H1 (cell line): Measurements from ENCODE around the gene FSD1. TPM values are rescaled to one million over a fixed set of nuclear protein-coding genes. Genes with fewer than 3 reads are reported as not detected.
A peak's percentile ranks its signal among the peaks of the same experiment; 100 is the strongest.

Experiments
- CTCF ChIA-PET: fragments of 300-600 bp; sonication (Branson Sonifier 250); formaldehyde crosslinking; loops from one replicate; lab custom pipeline; 2021; ENCODE audit not compliant: partially characterized antibody; lab: Charles Lee
- POLR2A ChIA-PET: fragments of 300-600 bp; sonication (Branson Sonifier 250); formaldehyde crosslinking; loops from one replicate; lab custom pipeline; 2021; ENCODE audit warnings: inconsistent platforms; ENCODE audit not compliant: partially characterized antibody; lab: Charles Lee
- DNase-seq, 2 experiments: peaks; one replicate each; pipeline versions ENCODE4 v3.0.0 to v3.0.0-alpha.2; 2010 to 2022; ENCODE audit warnings: low spot score in 2 of 2, low read depth in 1 of 2, mixed read lengths in 1 of 2
- FAIRE-seq: peaks from 2 replicates; lab custom pipeline; 2011; peaks lifted over from hg19 to GRCh38; lab: Jason Lieb, UNC
- H2AFZ ChIP-seq: 2 replicates; pipeline ENCODE4 v1.8.1; 2012; ENCODE audit warnings: low read length, inconsistent platforms
- H2AK5ac ChIP-seq: 2 replicates; pipeline ENCODE4 v1.6.1; 2013; ENCODE audit warnings: low read depth, low read length
- H2BK120ac ChIP-seq: replicated peaks from 2 replicates; pipeline ENCODE3; 2013; ENCODE audit warnings: low read depth, low read length, inconsistent platforms
- H2BK12ac ChIP-seq: 2 replicates; pipeline ENCODE4 v1.6.1; 2013; ENCODE audit warnings: low read depth, low read length
- H2BK15ac ChIP-seq: 2 replicates; pipeline ENCODE4 v1.6.1; 2013; ENCODE audit warnings: low read length
- H2BK20ac ChIP-seq: 2 replicates; pipeline ENCODE4 v1.6.1; 2013; ENCODE audit warnings: low read length
- H2BK5ac ChIP-seq: 2 replicates; pipeline ENCODE4 v1.6.1; 2013; ENCODE audit warnings: low read depth, low read length
- H3K14ac ChIP-seq: 2 replicates; pipeline ENCODE4 v1.6.1; 2013; ENCODE audit warnings: inconsistent platforms; ENCODE audit not compliant: insufficient read length
- H3K18ac ChIP-seq: 2 replicates; pipeline ENCODE4 v1.6.1; 2013; ENCODE audit warnings: low read length; ENCODE audit errors: extremely low read depth
- H3K23ac ChIP-seq: 2 replicates; pipeline ENCODE4 v1.6.1; 2013; ENCODE audit warnings: inconsistent platforms; ENCODE audit not compliant: insufficient read length
- H3K23me2 ChIP-seq: 2 replicates; pipeline ENCODE4 v1.6.1; 2013; ENCODE audit warnings: low read depth, low read length
- H3K27ac ChIP-seq: 2 replicates; pipeline ENCODE4 v1.6.1; 2011; ENCODE audit warnings: low read depth, low read length, inconsistent platforms
- H3K27me3 ChIP-seq, 4 experiments: replicated peaks in 1 of 4; 1 replicate in 1 of 4; 2 replicates in 3 of 4; pipeline versions ENCODE4 v1.6.1 to v1.8.1; 2011 to 2013; ENCODE audit warnings: low read length in 3 of 4, mild to moderate bottlenecking in 3 of 4, inconsistent platforms in 2 of 4, mixed read lengths in 2 of 4, moderate library complexity in 1 of 4; ENCODE audit not compliant: control insufficient read depth in 3 of 4, insufficient read depth in 3 of 4; ENCODE audit errors: extremely low read depth in 1 of 4
- H3K36me3 ChIP-seq, 4 experiments: 2 replicates each; pipeline versions ENCODE4 v1.6.1 to v1.8.1; 2011 to 2013; ENCODE audit warnings: mild to moderate bottlenecking in 4 of 4, low read length in 3 of 4, moderate library complexity in 2 of 4, control low read depth in 1 of 4, inconsistent platforms in 1 of 4; ENCODE audit not compliant: insufficient read depth in 4 of 4, control insufficient read depth in 2 of 4
- H3K4ac ChIP-seq: replicated peaks from 2 replicates; pipeline ENCODE3; 2013; ENCODE audit warnings: low read length, low read depth, mixed read lengths, inconsistent platforms; ENCODE audit not compliant: insufficient read length
- H3K4me1 ChIP-seq, 4 experiments: replicated peaks in 1 of 4; 1 replicate in 1 of 4; 2 replicates in 3 of 4; pipeline versions ENCODE4 v1.6.1 to v1.8.1; 2011 to 2013; ENCODE audit warnings: low read length in 3 of 4, inconsistent platforms in 2 of 4, mixed read lengths in 1 of 4; ENCODE audit not compliant: insufficient read depth in 4 of 4, control insufficient read depth in 3 of 4
- H3K4me2 ChIP-seq, 2 experiments: 2 replicates each; pipeline versions ENCODE4 v1.6.1 to v1.8.1; 2011 to 2013; ENCODE audit warnings: low read depth in 2 of 2, low read length in 2 of 2, control low read depth in 1 of 2, inconsistent platforms in 1 of 2, mild to moderate bottlenecking in 1 of 2; ENCODE audit not compliant: insufficient read depth in 1 of 2
- H3K4me3 ChIP-seq, 4 experiments: fragments of 200-600, 300-600 bp in 1 of 4; sonication (generic), shearing (Covaris generic), sonication (Bioruptor Twin) in 1 of 4; 2 replicates each; pipeline versions ENCODE4 v1.5.1 to v1.8.1; 2011 to 2016; ENCODE audit warnings: low read length in 4 of 4, low read depth in 3 of 4, control low read depth in 2 of 4, inconsistent platforms in 2 of 4, mild to moderate bottlenecking in 2 of 4, mixed read lengths in 1 of 4, moderate library complexity in 1 of 4; ENCODE audit not compliant: insufficient read depth in 2 of 4; ENCODE audit errors: extremely low read depth in 1 of 4
- H3K56ac ChIP-seq: replicated peaks from 2 replicates; pipeline ENCODE3; 2013; ENCODE audit warnings: low read depth, mild to moderate bottlenecking, mixed read lengths, low read length, inconsistent platforms; ENCODE audit not compliant: insufficient read length
- H3K79me1 ChIP-seq: 2 replicates; pipeline ENCODE4 v1.6.1; 2013; ENCODE audit warnings: low read depth, low read length, control low read depth
- H3K79me2 ChIP-seq, 2 experiments: 2 replicates each; pipeline versions ENCODE4 v1.6.1 to v1.8.1; 2012 to 2013; ENCODE audit warnings: low read length in 2 of 2, mild to moderate bottlenecking in 2 of 2, inconsistent platforms in 1 of 2; ENCODE audit not compliant: insufficient read depth in 2 of 2, control insufficient read depth in 1 of 2
- H3K9ac ChIP-seq, 4 experiments: replicated peaks in 1 of 4; 1 replicate in 1 of 4; 2 replicates in 3 of 4; pipeline versions ENCODE4 v1.6.1 to v1.8.1; 2011 to 2013; ENCODE audit warnings: low read depth in 3 of 4, low read length in 3 of 4, control low read depth in 2 of 4, mild to moderate bottlenecking in 2 of 4, moderate library complexity in 2 of 4, inconsistent platforms in 1 of 4; ENCODE audit errors: extremely low read depth in 1 of 4
- H3K9me3 ChIP-seq, 2 experiments: 2 replicates each; pipeline versions ENCODE4 v1.6.1 to v1.8.1; 2012 to 2013; ENCODE audit warnings: mild to moderate bottlenecking in 2 of 2, moderate library complexity in 2 of 2, control low read depth in 1 of 2, inconsistent platforms in 1 of 2, low read depth in 1 of 2, low read length in 1 of 2, mixed read lengths in 1 of 2; ENCODE audit not compliant: insufficient read depth in 2 of 2
- H4K20me1 ChIP-seq, 2 experiments: replicated peaks in 1 of 2; 2 replicates each; pipeline versions ENCODE3 to v1.8.1; 2011 to 2013; ENCODE audit warnings: inconsistent platforms in 2 of 2, low read length in 2 of 2, mild to moderate bottlenecking in 1 of 2; ENCODE audit not compliant: insufficient read depth in 2 of 2, control insufficient read depth in 1 of 2
- H4K5ac ChIP-seq: 2 replicates; pipeline ENCODE4 v1.6.1; 2013; ENCODE audit warnings: low read length, low read depth, mixed read lengths, inconsistent platforms; ENCODE audit not compliant: insufficient read length
- H4K8ac ChIP-seq: 2 replicates; pipeline ENCODE4 v1.8.0; 2013; ENCODE audit warnings: mild to moderate bottlenecking, moderate library complexity, low read length, inconsistent platforms; ENCODE audit not compliant: insufficient read depth; ENCODE audit errors: extremely low read depth
- H4K91ac ChIP-seq: replicated peaks from 2 replicates; pipeline ENCODE3; 2013; ENCODE audit warnings: low read length, mixed read lengths, inconsistent platforms; ENCODE audit not compliant: insufficient read length
- BCL11A ChIP-seq, 2 experiments: IDR thresholded peaks; one replicate each; pipeline ENCODE4 v1.6.1; 2011; ENCODE audit warnings: low read depth in 2 of 2, low read length in 2 of 2, mild to moderate bottlenecking in 2 of 2
- CBX5 ChIP-seq: fragments of 300-800, 300-1000 bp; sonication (generic); IDR thresholded peaks from 2 replicates; pipeline ENCODE4 v1.7.1; 2016; ENCODE audit warnings: antibody characterized with exemption, low read length, low read depth
- GTF2F1 ChIP-seq: IDR thresholded peaks from 2 replicates; pipeline ENCODE4 v1.6.1; 2012; ENCODE audit warnings: low read depth, low read length, improper control_type of control experiment, borderline replicate concordance
- HDAC2 ChIP-seq, 2 experiments: fragments of 300-600 bp in 1 of 2; sonication (generic) in 1 of 2; IDR thresholded peaks; 2 replicates each; pipeline ENCODE4 v1.6.1; 2011 to 2012; ENCODE audit warnings: low read depth in 2 of 2, low read length in 2 of 2, mild to moderate bottlenecking in 2 of 2, moderate library complexity in 2 of 2, borderline replicate concordance in 1 of 2, inconsistent platforms in 1 of 2
- HDAC6 ChIP-seq: IDR thresholded peaks from one replicate; pipeline ENCODE4 v1.7.1; 2012; ENCODE audit warnings: low read depth, mild to moderate bottlenecking, inconsistent platforms, low read length, moderate library complexity
- SRF ChIP-seq: IDR thresholded peaks from 2 replicates; pipeline ENCODE4 v1.6.1; 2011; ENCODE audit warnings: mild to moderate bottlenecking, low read depth, low read length, moderate library complexity
- TAF7 ChIP-seq: optimal IDR thresholded peaks from 2 replicates; pipeline ENCODE3; 2011; ENCODE audit warnings: low read depth, mild to moderate bottlenecking, inconsistent platforms, low read length, moderate library complexity, borderline replicate concordance
- TCF12 ChIP-seq: IDR thresholded peaks from 2 replicates; pipeline ENCODE4 v1.6.1; 2011; ENCODE audit warnings: low read depth, mild to moderate bottlenecking, low read length
- WGBS, 2 experiments: shearing (Covaris generic) in 1 of 2; methylation state at CpG; one replicate each; pipeline versions ENCODE4 v1.1.6 to v1.1.7; 2013 to 2015; ENCODE audit warnings: low lambda C conversion rate in 2 of 2, mixed read lengths in 2 of 2, inconsistent platforms in 1 of 2, low coverage in 1 of 2, missing lambda C conversion rate in 1 of 2; ENCODE audit not compliant: insufficient replicate concordance in 2 of 2, insufficient coverage in 1 of 2, insufficient read length in 1 of 2; ENCODE audit errors: extremely low coverage in 1 of 2, missing lambda C conversion rate in 1 of 2; 5-methylcytosine and 5-hydroxymethylcytosine counted together
- polyA plus RNA-seq, 7 experiments: library from polyadenylated mRNA; depleted of rRNA in 3 of 7; stranded (reverse) in 5 of 7; unstranded in 2 of 7; fragments of >200 nt in 5 of 7; fragments of 200-250 nt in 2 of 7; gene quantifications; 1 replicate in 5 of 7; 2 replicates in 1 of 7; 4 replicates in 1 of 7; pipeline versions ENCODE4 v1.2.1 to v1.2.3, GENCODE V29; 2011 to 2013; ENCODE audit warnings: missing spikeins in 2 of 7, mixed read lengths in 2 of 7
- total RNA-seq: library from RNA; stranded (reverse); fragmentation: NEBNext Ultra II Directional; extraction: Animal tissue kit (Norgen Biotek cat#: 25700); gene quantifications from 2 replicates; pipeline ENCODE4 v1.2.1, GENCODE V29; 2021
- TF ChIP-seq, protein P1 (sequence below): IDR thresholded peaks from 2 replicates; pipeline ENCODE4 v1.6.1; 2011; ENCODE audit warnings: low read length, improper control_type of control experiment

FSD1 gene
- total and polyA plus RNA-seq, 2 of the 8 experiments (the other 6 are each of a cell fraction or from before 2014, with no cell fraction given) = 58.8 to 181 TPM

DNA sequence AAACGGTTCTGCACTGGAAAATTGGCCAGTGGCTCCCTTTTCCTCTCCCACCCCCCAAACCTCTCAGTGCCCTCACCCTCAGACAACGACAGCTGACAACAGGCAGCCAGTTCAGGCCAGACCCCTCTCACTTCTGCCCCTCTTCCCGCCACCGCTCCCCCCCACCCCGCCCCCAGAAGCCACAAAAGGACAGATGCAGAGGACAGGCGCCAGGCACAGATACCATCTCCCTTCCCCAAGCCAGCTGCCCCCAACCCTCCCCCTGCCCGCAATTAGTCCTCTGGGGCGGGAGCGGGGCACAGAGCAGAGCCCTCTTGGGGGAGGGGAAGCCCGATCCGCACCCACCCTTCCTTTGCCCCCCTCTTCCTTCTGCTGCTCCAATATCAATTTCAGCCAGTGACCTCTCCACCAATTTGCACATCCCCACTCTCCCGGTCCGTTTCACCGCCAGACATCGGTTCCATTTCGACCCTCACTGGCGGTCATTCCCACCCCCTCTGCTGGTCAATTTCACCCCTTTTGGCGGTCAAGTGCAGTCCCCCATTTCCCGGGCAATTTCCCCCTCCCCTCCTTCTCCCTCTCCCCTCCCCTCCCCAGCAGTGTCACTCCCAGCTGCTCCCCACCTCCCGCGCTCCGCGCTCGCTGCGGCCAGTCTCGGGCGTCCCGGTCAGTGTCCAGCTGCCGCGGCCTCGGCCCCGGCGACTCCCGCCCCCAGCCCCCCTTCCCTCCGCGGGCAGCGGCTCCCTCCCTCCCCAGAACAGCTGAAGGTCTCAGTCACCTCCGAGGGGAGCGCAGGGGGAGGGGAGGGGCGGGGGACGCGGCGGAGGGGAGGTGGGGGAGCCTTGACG, 25.8 kb upstream of the FSD1 start, which contains the start of gene SHD:
TSS of gene SHD (plus strand) at position 848 of the 848 bp plus-strand sequence. CDS start 798 bp downstream, outside the sequence.
- ChIA-PET CTCF (interaction anchor here (0.7 to 14.6 kb wide), 10 partner anchors 10 to 178 kb away, joined by 3 to 311 read pairs (median 4); partner anchors contain the start of genes MPND and STAP2), POLR2A (interaction anchor here (0.6 to 4.0 kb wide), 11 partner anchors 8 to 732 kb away, joined by 3 to 19 read pairs (median 3); partner anchors contain the start of genes MPND and YJU2)
- H2AK5ac ChIP-seq = no peak within 1 kb of the TSS
- peak within 1 kb of the TSS; percentile 78 to 88 for H3K4me2 ChIP-seq
- H2BK120ac ChIP-seq = no peak within 1 kb of the TSS
- WGBS, 2 experiments = 2% methylated on average over 7 of the region's 44 CpGs; no CpG with 5 or more reads in 1 of the 2 experiments
- H4K20me1 ChIP-seq = peaks cover 0 to under 1% of the 10 kb centered on the region in 2 experiments
- no peak within 1 kb of the TSS for H2BK5ac ChIP-seq
- H3K79me1 ChIP-seq = no peaks in the 10 kb centered on the region
- no peaks in the 10 kb centered on the region for H3K9me3 ChIP-seq
- peak within 1 kb of the TSS; percentile 82; the same call in 1 of the 2 replicates for H2AFZ ChIP-seq
- peak within 1 kb of the TSS; percentile 61; the same call in 1 of the 2 replicates for H2BK15ac ChIP-seq
- H3K27ac ChIP-seq = no peak within 1 kb of the TSS
- FAIRE-seq = no peak
- H3K23ac ChIP-seq = no peak within 1 kb of the TSS
- peak within 1 kb of the TSS; percentile 49 to 88 (median 57) for H3K4me3 ChIP-seq
- H2BK20ac ChIP-seq = peak within 1 kb of the TSS; percentile 48; the same call in 1 of the 2 replicates
- DNase-seq = peak in 1 of 2 experiments; percentile 71
- no peak within 1 kb of the TSS for H3K14ac ChIP-seq
- H3K4me1 ChIP-seq = no peaks in the 10 kb centered on the region; a peak in 4 of 7 replicates
- no peak within 1 kb of the TSS for H4K5ac ChIP-seq
- no peaks in the 10 kb centered on the region for H3K36me3 ChIP-seq
- H2BK12ac ChIP-seq = 0 out of 2 replicates have a peak within 1 kb of the TSS, but pooled peaks have one; percentile 50
- H4K91ac ChIP-seq = no peak within 1 kb of the TSS
- no peak within 1 kb of the TSS for H3K56ac ChIP-seq
- peak within 1 kb of the TSS; percentile 86; the same call in 1 of the 2 replicates for H4K8ac ChIP-seq
- peaks cover 9 to 35% (median 29%) of the 10 kb centered on the region in 4 experiments for H3K27me3 ChIP-seq
- H3K23me2 ChIP-seq = peaks cover 9% of the 10 kb centered on the region; the same call in 1 of the 2 replicates
- H3K18ac ChIP-seq = peak within 1 kb of the TSS; percentile 71
- no peak within 1 kb of the TSS for H3K4ac ChIP-seq
- no peaks in the 10 kb centered on the region for H3K79me2 ChIP-seq
- H3K9ac ChIP-seq = peak within 1 kb of the TSS in 1 of 4 experiments; percentile 31; a peak in 3 of 7 replicates
- no peak for TF ChIP-seq TAF7
- no peak for TF ChIP-seq HDAC6
- no peak; a peak in 1 of 4 replicates for TF ChIP-seq HDAC2 (IDR thresholded peaks at IDR 0.05; ENCODE audit: borderline replicate concordance in 1 of 2, low read depth in 2 of 2, low read length in 2 of 2)
- no peak for TF ChIP-seq GTF2F1
- TF ChIP-seq, protein P1, sequence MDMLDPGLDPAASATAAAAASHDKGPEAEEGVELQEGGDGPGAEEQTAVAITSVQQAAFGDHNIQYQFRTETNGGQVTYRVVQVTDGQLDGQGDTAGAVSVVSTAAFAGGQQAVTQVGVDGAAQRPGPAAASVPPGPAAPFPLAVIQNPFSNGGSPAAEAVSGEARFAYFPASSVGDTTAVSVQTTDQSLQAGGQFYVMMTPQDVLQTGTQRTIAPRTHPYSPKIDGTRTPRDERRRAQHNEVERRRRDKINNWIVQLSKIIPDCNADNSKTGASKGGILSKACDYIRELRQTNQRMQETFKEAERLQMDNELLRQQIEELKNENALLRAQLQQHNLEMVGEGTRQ = no peak
- TF ChIP-seq CBX5 = no peak
- no peak for TF ChIP-seq BCL11A (IDR thresholded peaks at IDR 0.05; ENCODE audit: low read depth in 2 of 2, low read length in 2 of 2)
- no peak for TF ChIP-seq TCF12
- no peak for TF ChIP-seq SRF
